OCI-LY7 (cell line): ENCODE data around the gene THRB. TPM values are rescaled to one million over a fixed set of nuclear protein-coding genes. Genes with fewer than 3 reads are reported as not detected.

Experiments used
- BruUV-seq: library from RNA; stranded (reverse); fragments of 400-500 nt; replicated peaks from 2 replicates; lab custom pipeline; 2021; lab: Mats Ljungman, UMichigan
- CTCF ChIA-PET: fragments of 300-600 bp; sonication (Branson Sonifier 250); formaldehyde crosslinking; loops from one replicate; lab custom pipeline; 2022; ENCODE audit warnings: antibody characterized with exemption; ENCODE audit not compliant: unreplicated experiment; lab: Charles Lee
- POLR2A ChIA-PET: fragments of 300-600 bp; sonication (Branson Sonifier 250); formaldehyde crosslinking; loops from one replicate; lab custom pipeline; 2022; ENCODE audit warnings: antibody characterized with exemption; lab: Charles Lee
- DNase-seq: peaks from one replicate; pipeline ENCODE4 v3.0.0-alpha.2; 2015; ENCODE audit warnings: low spot score
- H2AFZ ChIP-seq: fragments of 200-600 bp; sonication (generic), shearing (Covaris generic); 2 replicates; pipeline ENCODE4 v1.6.1; 2014; ENCODE audit warnings: mild to moderate bottlenecking, antibody characterized with exemption, low read length, moderate library complexity
- H3K27ac ChIP-seq: fragments of 200-600 bp; sonication (generic); 2 replicates; pipeline ENCODE4 v1.5.1; 2014; ENCODE audit warnings: mixed run types, low read depth, mild to moderate bottlenecking, moderate library complexity, low read length, inconsistent platforms; ENCODE audit not compliant: poor library complexity, severe bottlenecking
- H3K36me3 ChIP-seq: fragments of 200-600 bp; sonication (generic); 2 replicates; pipeline ENCODE4 v1.6.1; 2014; ENCODE audit warnings: mild to moderate bottlenecking, antibody characterized with exemption, low read length, moderate library complexity, mixed read lengths; ENCODE audit not compliant: insufficient read depth
- H3K4me1 ChIP-seq: fragments of 200-600 bp; sonication (generic); 2 replicates; pipeline ENCODE4 v1.5.1; 2014; ENCODE audit warnings: mild to moderate bottlenecking, low read length; ENCODE audit not compliant: insufficient read depth, poor library complexity, severe bottlenecking
- H3K4me2 ChIP-seq: fragments of 200-600 bp; sonication (generic); 2 replicates; pipeline ENCODE4 v1.6.1; 2014; ENCODE audit warnings: mild to moderate bottlenecking, low read length
- H3K4me3 ChIP-seq: fragments of 200-600 bp; sonication (generic); 2 replicates; pipeline ENCODE4 v1.5.1; 2014; ENCODE audit warnings: mild to moderate bottlenecking, low read depth, low read length; ENCODE audit not compliant: poor library complexity, severe bottlenecking
- H3K79me2 ChIP-seq: fragments of 200-600 bp; sonication (generic); 2 replicates; pipeline ENCODE4 v1.6.1; 2016; ENCODE audit warnings: low read depth, mild to moderate bottlenecking, low read length, moderate library complexity, mixed read lengths; ENCODE audit not compliant: insufficient read depth
- H3K9me2 ChIP-seq: fragments of 200-600 bp; sonication (generic); 2 replicates; pipeline ENCODE4 v1.6.1; 2016; ENCODE audit warnings: mild to moderate bottlenecking, low read length, mixed read lengths; ENCODE audit not compliant: insufficient read depth
- H3K9me3 ChIP-seq: fragments of 200-600 bp; sonication (generic); 2 replicates; pipeline ENCODE4 v1.6.1; 2014; ENCODE audit warnings: mild to moderate bottlenecking, mixed run types, low read length, mixed read lengths
- H4K20me1 ChIP-seq: fragments of 200-600 bp; sonication (generic); 2 replicates; pipeline ENCODE4 v1.6.1; 2014; ENCODE audit warnings: mild to moderate bottlenecking, antibody characterized with exemption, low read length, moderate library complexity, mixed read lengths; ENCODE audit not compliant: insufficient read depth
- CTCF ChIP-seq: fragments of 200-600 bp; sonication (generic); conservative IDR thresholded peaks from 2 replicates; pipeline ENCODE4 v1.5.1; 2014; ENCODE audit warnings: mild to moderate bottlenecking, antibody characterized with exemption, low read length, moderate library complexity, mixed read lengths
- EZH2phosphoT487 ChIP-seq: fragments of 200-600 bp; sonication (generic); IDR thresholded peaks from 2 replicates; pipeline ENCODE4 v1.6.1; 2018; ENCODE audit warnings: low read depth, borderline replicate concordance, mild to moderate bottlenecking, mixed run types, antibody characterized with exemption, low read length, moderate library complexity, mixed read lengths
- intact Hi-C: fragments of 100-400 bp; cut with micrococcal nuclease; formaldehyde crosslinking; loops from one replicate; pipeline ENCODE4 v1.10.0; 2022; ENCODE audit not compliant: unreplicated experiment
- microRNA-seq: library from miRNA; unstranded; fragments of <30 nt; microRNA quantifications from one replicate; pipeline ENCODE4 v1.2.0, GENCODE V29; 2022; ENCODE audit warnings: borderline replicate concordance
- small RNA-seq: library from RNA; depleted of rRNA; stranded (forward); fragments of <200 nt; gene quantifications from one replicate; pipeline ENCODE3, GENCODE V24; 2014
- total RNA-seq, 2 experiments: library from RNA; depleted of rRNA in 1 of 2; stranded (reverse); fragments of >200 nt in 1 of 2; shearing (Covaris generic) in 1 of 2; gene quantifications; 2 replicates each; pipeline ENCODE4 v1.2.3, GENCODE V29; 2014 to 2022

The THRB gene
- total RNA-seq, 2 experiments from 2014 or later = not detected

DNA sequence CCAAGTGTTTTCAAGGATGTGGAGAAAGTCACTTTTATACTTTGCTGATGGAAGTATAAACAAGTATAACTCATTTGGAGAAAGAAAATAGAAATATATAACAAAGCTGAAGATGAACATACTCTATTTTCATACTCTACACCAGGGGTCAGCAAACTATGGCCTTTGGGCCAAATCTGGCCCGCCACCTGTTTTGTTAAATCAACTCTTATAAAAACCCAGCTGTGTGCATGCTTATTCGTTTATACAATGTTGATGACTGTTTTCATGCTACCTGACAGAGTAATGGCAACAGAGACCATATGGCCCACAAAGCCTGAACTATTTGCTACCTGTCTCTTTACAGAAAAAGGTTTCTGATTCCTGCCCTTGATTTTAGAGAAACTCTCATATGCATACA lies 425.6 kb downstream of the THRB start:
- Histone ChIP-seq H3K27ac (no peak overlapping the region), H4K20me1 (no peaks in the 10 kb centered on the region), H3K4me3 (no peak overlapping the region), H3K9me3 (no peaks in the 10 kb centered on the region), H3K36me3 (no peaks in the 10 kb centered on the region), H3K4me2 (no peak overlapping the region), H2AFZ (no peak overlapping the region), H3K4me1 (no peaks in the 10 kb centered on the region), H3K9me2 (no peaks in the 10 kb centered on the region), H3K79me2 (no peaks in the 10 kb centered on the region)
- DNase-seq = peak; percentile 13
- CTCF ChIA-PET = no interaction called here
- POLR2A ChIA-PET = interaction anchor here (0.6 kb wide), 1 partner anchor 56 kb away, joined by 3 read pairs; no protein-coding TSS in a partner anchor
- BruUV-seq = no TSS peak
- intact Hi-C loops = no loop called here
- TF ChIP-seq EZH2phosphoT487 (no peak), CTCF (peak; percentile 62)

DNA sequence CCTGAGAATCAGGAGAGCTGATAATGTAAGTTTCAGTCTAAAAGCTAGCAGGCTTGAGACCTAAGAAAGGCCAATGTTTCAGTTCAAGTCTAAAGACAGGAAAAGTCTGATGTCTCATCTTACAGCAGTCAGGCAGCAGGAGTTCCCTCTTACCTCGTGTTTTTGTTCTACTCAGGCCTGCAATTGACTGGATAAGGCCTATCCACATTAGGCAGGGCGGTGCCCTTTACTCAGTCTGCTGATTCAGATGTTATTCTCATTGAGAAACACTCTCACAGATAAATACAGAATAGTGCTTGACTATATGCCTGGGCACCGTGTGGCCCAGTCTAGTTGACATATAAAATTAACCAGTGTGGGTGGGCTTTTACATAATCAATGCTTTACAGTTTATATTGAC lies 427.2 kb downstream of the THRB start:
- ChIA-PET POLR2A (no interaction called here), CTCF (no interaction called here)
- H2AFZ ChIP-seq = no peak overlapping the region
- DNase-seq = no peak
- H3K79me2 ChIP-seq = no peaks in the 10 kb centered on the region
- TF ChIP-seq CTCF = no peak
- no peak for TF ChIP-seq EZH2phosphoT487
- no peaks in the 10 kb centered on the region for H3K9me2 ChIP-seq
- H3K9me3 ChIP-seq = no peaks in the 10 kb centered on the region
- H4K20me1 ChIP-seq = no peaks in the 10 kb centered on the region
- no TSS peak for BruUV-seq
- no peak overlapping the region for H3K4me2 ChIP-seq
- H3K4me1 ChIP-seq = no peaks in the 10 kb centered on the region
- no peak overlapping the region for H3K27ac ChIP-seq
- no peaks in the 10 kb centered on the region for H3K36me3 ChIP-seq
- no peak overlapping the region for H3K4me3 ChIP-seq
- intact Hi-C loops = no loop called here

Small RNA genes lying within 50 kb of the gene (microRNA-seq; reads per million reads assigned to microRNA genes)
- not detected for gene MIR4792

Small RNA genes lying within 50 kb of the gene (small RNA-seq; reads per million reads assigned to genes)
- gene MIR4792 = not detected
